ENCODE measurements around the gene KRTAP19-2. TPM values are rescaled to one million over a fixed set of nuclear protein-coding genes. Genes with fewer than 3 reads are reported as not detected.
"Not testable (repeated sequence)": the region's sequence is repeated elsewhere in the genome, so short reads cannot be mapped to it uniquely, and the experiment has no call there.

The KRTAP19-2 gene
- total RNA-seq, 1 experiment from 2014 or later: not detected

GRCh38 chr21:30505621-30506205 lies 18.5 kb upstream of the KRTAP19-2 start:
- H3K79me2 ChIP-seq (ENCODE audit: insufficient read depth, low read length); H4K20me1 ChIP-seq (ENCODE audit: insufficient read depth); H2AFZ ChIP-seq (ENCODE audit: low read depth, low read length, poor library complexity, severe bottlenecking); H3K27me3 ChIP-seq (ENCODE audit: insufficient read depth, low read length); H3K4me3 ChIP-seq (replicated peaks in 1 of 2; ENCODE audit: low read depth in 1 of 2, low read length in 2 of 2); H3K4me1 ChIP-seq (ENCODE audit: control insufficient read depth in 1 of 2, insufficient read depth in 2 of 2, low read length in 2 of 2); H3K27ac ChIP-seq (ENCODE audit: low read depth, low read length); H3K9me2 ChIP-seq (ENCODE audit: insufficient read depth); BruUV-seq (replicated peaks); POLR2A ChIA-PET; H3K36me3 ChIP-seq (ENCODE audit: control insufficient read depth in 1 of 2, insufficient read depth in 2 of 2, low read length in 2 of 2); RAD21 ChIA-PET (ENCODE audit: low non-redundant PET in 1 of 2, low total read pairs in 2 of 2, uncharacterized antibody in 2 of 2, unreplicated experiment in 2 of 2); DNase-seq (ENCODE audit: low read depth, low spot score); ATAC-seq; intact Hi-C loops (cut with micrococcal nuclease); H3K4me2 ChIP-seq (ENCODE audit: low read length); H3K9ac ChIP-seq (ENCODE audit: low read length): not testable (repeated sequence)
- CTCF ChIA-PET: interaction anchor here (0.6 kb wide), 1 partner anchor 580 kb away, joined by 3 read pairs; no protein-coding TSS in a partner anchor
- TF ChIP-seq CTCF (IDR thresholded peaks at IDR 0.05 in 2 of 3, conservative IDR thresholded peaks at IDR 0.05 in 1 of 3; ENCODE audit: borderline replicate concordance in 1 of 3, insufficient read depth in 1 of 3, low read depth in 2 of 3, low read length in 2 of 3): peak in 2 of 3 experiments; percentile 25 to 39; a peak in 3 of 6 replicates
- peaks cover 14 to 18% of the 10 kb centered on the region in 2 experiments; a peak in 3 of 4 replicates for H3K9me3 ChIP-seq (ENCODE audit: control insufficient read depth in 1 of 2, insufficient read depth in 1 of 2, low read depth in 1 of 2, low read length in 2 of 2)

- Histone ChIP-seq H3K4me2 (ENCODE audit: low read length) (no peak within 1 kb of the TSS), H3K79me2 (ENCODE audit: insufficient read depth, low read length) (no peaks in the 10 kb centered on the region), H3K9ac (ENCODE audit: low read length) (no peak within 1 kb of the TSS), H3K27me3 (ENCODE audit: insufficient read depth, low read length) (no peaks in the 10 kb centered on the region), H3K27ac (ENCODE audit: low read depth, low read length) (no peak within 1 kb of the TSS), H3K36me3 (ENCODE audit: control insufficient read depth in 1 of 2, insufficient read depth in 2 of 2, low read length in 2 of 2) (no peaks in the 10 kb centered on the region), H3K9me3 (ENCODE audit: control insufficient read depth in 1 of 2, insufficient read depth in 1 of 2, low read depth in 1 of 2, low read length in 2 of 2) (peaks cover 13 to 22% of the 10 kb centered on the region in 2 experiments; a peak in 3 of 4 replicates), H3K9me2 (ENCODE audit: insufficient read depth) (no peaks in the 10 kb centered on the region), H2AFZ (ENCODE audit: low read depth, low read length, poor library complexity, severe bottlenecking) (no peak within 1 kb of the TSS), H3K4me3 (replicated peaks in 1 of 2; ENCODE audit: low read depth in 1 of 2, low read length in 2 of 2) (no peak within 1 kb of the TSS), H3K4me1 (ENCODE audit: control insufficient read depth in 1 of 2, insufficient read depth in 2 of 2, low read length in 2 of 2) (no peaks in the 10 kb centered on the region), H4K20me1 (ENCODE audit: insufficient read depth) (no peaks in the 10 kb centered on the region)
- ATAC-seq (no peak), DNase-seq (ENCODE audit: low read depth, low spot score) (no peak)
- intact Hi-C loops (cut with micrococcal nuclease): no loop called here
- ChIA-PET RAD21 (ENCODE audit: low non-redundant PET in 1 of 2, low total read pairs in 2 of 2, uncharacterized antibody in 2 of 2, unreplicated experiment in 2 of 2) (no interaction called here), CTCF (no interaction called here), POLR2A (no interaction called here)
- TF ChIP-seq POLR2A (IDR thresholded peaks at IDR 0.05; ENCODE audit: borderline replicate concordance, extremely low read depth, insufficient read depth, insufficient read length): no peak
- BruUV-seq (replicated peaks): no TSS peak
Measured at GRCh38 chr21:30502041-30502440, 14.8 kb upstream of the KRTAP19-2 start, which contains the start of gene KRTAP19-5. TSS of gene KRTAP19-5 (minus strand) at chr21:30502141. CDS start at chr21:30502090, 51 bp downstream.
